DND-41 (cell line): ENCODE measurements around the gene NDOR1.
A peak's percentile ranks its signal among the peaks of the same experiment; 100 is the strongest.

Source experiments
- ATAC-seq: fragments of 200-7000 bp; cut with Tn5 transposase; 3 replicates; pipeline ENCODE4 v1.9.1; 2021; ENCODE audit warnings: low read depth; ENCODE audit not compliant: insufficient read depth
- DNase-seq: peaks from one replicate; pipeline ENCODE4 v3.0.0-alpha.2; 2020
- H2AFZ ChIP-seq: 2 replicates; pipeline ENCODE4 v1.6.0; 2012; ENCODE audit warnings: low read depth, low read length
- H3K27ac ChIP-seq: 2 replicates; pipeline ENCODE4 v1.5.1; 2012; ENCODE audit warnings: low read length, inconsistent platforms
- H3K27me3 ChIP-seq: fragments of 200-600 bp; sonication (generic); 2 replicates; pipeline ENCODE4 v1.6.0; 2012; ENCODE audit warnings: low read length, mild to moderate bottlenecking, inconsistent platforms; ENCODE audit not compliant: insufficient read depth, poor library complexity
- H3K36me3 ChIP-seq: 2 replicates; pipeline ENCODE4 v1.5.1; 2012; ENCODE audit warnings: low read length, inconsistent platforms; ENCODE audit not compliant: insufficient read depth
- H3K4me1 ChIP-seq: 2 replicates; pipeline ENCODE4 v1.5.1; 2012; ENCODE audit warnings: mild to moderate bottlenecking, low read length; ENCODE audit not compliant: insufficient read depth
- H3K4me2 ChIP-seq: 2 replicates; pipeline ENCODE4 v1.6.0; 2012; ENCODE audit warnings: mild to moderate bottlenecking, moderate library complexity, low read length, inconsistent platforms; ENCODE audit not compliant: insufficient read depth
- H3K4me3 ChIP-seq, 2 experiments: fragments of 200-600 bp in 1 of 2; shearing (Covaris generic) in 1 of 2; 2 replicates each; pipeline ENCODE4 v1.5.1; 2012 to 2016; ENCODE audit warnings: inconsistent platforms in 2 of 2, low read length in 2 of 2, mild to moderate bottlenecking in 2 of 2, low read depth in 1 of 2, moderate library complexity in 1 of 2
- H3K79me2 ChIP-seq: 2 replicates; pipeline ENCODE4 v1.6.0; 2012; ENCODE audit warnings: low read length, inconsistent platforms; ENCODE audit not compliant: insufficient read depth
- H3K9ac ChIP-seq: 2 replicates; pipeline ENCODE4 v1.6.0; 2012; ENCODE audit warnings: low read depth, mild to moderate bottlenecking, inconsistent platforms, low read length, moderate library complexity
- H3K9me3 ChIP-seq: 2 replicates; pipeline ENCODE4 v1.5.1; 2012; ENCODE audit warnings: low read length, moderate library complexity, mild to moderate bottlenecking, inconsistent platforms; ENCODE audit not compliant: insufficient read depth, severe bottlenecking
- H4K20me1 ChIP-seq: 2 replicates; pipeline ENCODE4 v1.6.0; 2012; ENCODE audit warnings: low read length; ENCODE audit not compliant: insufficient read depth
- CTCF ChIP-seq: IDR thresholded peaks from 2 replicates; pipeline ENCODE4 v1.5.1; 2012; ENCODE audit warnings: borderline replicate concordance, low read length, moderate library complexity, mild to moderate bottlenecking; ENCODE audit not compliant: poor library complexity, severe bottlenecking; ENCODE audit errors: extremely low read depth
- EZH2 ChIP-seq: IDR thresholded peaks from 3 replicates; pipeline ENCODE4 v1.6.1; 2012; ENCODE audit warnings: borderline replicate concordance, low read depth, mild to moderate bottlenecking, moderate library complexity, low read length, inconsistent platforms; ENCODE audit not compliant: severe bottlenecking

Gene NDOR1

GRCh38 chr9:137200311-137201204 is 4.9 kb upstream of the NDOR1 start, which contains the start of gene TPRN:
TSS of gene TPRN (minus strand) at chr9:137200741. CDS start at chr9:137200711, 30 bp downstream.
- peaks cover 64% of the 10 kb centered on the region for H3K4me1 ChIP-seq
- peak; percentile 99 for DNase-seq
- H3K27ac ChIP-seq, result peak within 1 kb of the TSS; percentile 89
- H3K27me3 ChIP-seq, result no peaks in the 10 kb centered on the region
- peak within 1 kb of the TSS; percentile 97 for H3K4me2 ChIP-seq
- H3K79me2 ChIP-seq, result peaks cover 48% of the 10 kb centered on the region
- peaks cover 42% of the 10 kb centered on the region for H4K20me1 ChIP-seq
- H2AFZ ChIP-seq, result peak within 1 kb of the TSS; percentile 87
- peak within 1 kb of the TSS; percentile 43 to 94 for H3K4me3 ChIP-seq
- no peaks in the 10 kb centered on the region for H3K9me3 ChIP-seq
- ATAC-seq, result peak; percentile 95
- H3K36me3 ChIP-seq, result peaks cover 11% of the 10 kb centered on the region
- peak within 1 kb of the TSS; percentile 77 for H3K9ac ChIP-seq
- TF ChIP-seq EZH2, result no peak
- no peak for TF ChIP-seq CTCF

- Histone ChIP-seq H3K27ac (peak overlapping the region; percentile 89), H3K4me2 (peak overlapping the region; percentile 97), H3K36me3 (peaks cover 17% of the 10 kb centered on the region), H4K20me1 (peaks cover 42% of the 10 kb centered on the region), H3K9ac (peak overlapping the region; percentile 77), H3K27me3 (no peaks in the 10 kb centered on the region), H2AFZ (peak overlapping the region; percentile 87), H3K79me2 (peaks cover 55% of the 10 kb centered on the region), H3K4me1 (peaks cover 68% of the 10 kb centered on the region), H3K4me3 (peak overlapping the region; percentile 43 to 94), H3K9me3 (no peaks in the 10 kb centered on the region)
- ATAC-seq (no peak), DNase-seq (no peak)
- TF ChIP-seq EZH2 (no peak), CTCF (no peak)
These were observed 4.2 kb upstream of the NDOR1 start for GRCh38 chr9:137201205-137201868.

GRCh38 chr9:137202966-137203365 is 2.5 kb upstream of the NDOR1 start:
- H3K9ac ChIP-seq, result no peak overlapping the region
- no peak overlapping the region for H2AFZ ChIP-seq
- no peak overlapping the region for H3K27ac ChIP-seq
- DNase-seq (no peak), ATAC-seq (no peak)
- peaks cover 34% of the 10 kb centered on the region for H4K20me1 ChIP-seq
- TF ChIP-seq EZH2 (no peak), CTCF (no peak)
- H3K9me3 ChIP-seq, result no peaks in the 10 kb centered on the region
- H3K36me3 ChIP-seq, result peaks cover 28% of the 10 kb centered on the region
- H3K79me2 ChIP-seq, result peaks cover 63% of the 10 kb centered on the region
- peak overlapping the region; percentile 99; the same call in 1 of the 2 replicates for H3K4me2 ChIP-seq
- H3K4me1 ChIP-seq, result peaks cover 75% of the 10 kb centered on the region
- H3K27me3 ChIP-seq, result no peaks in the 10 kb centered on the region
- no peak overlapping the region for H3K4me3 ChIP-seq
